Hematopoietic multipotent progenitor cell (in vitro differentiated cells): Measurements from ENCODE around the gene ST8SIA3. TPM values are rescaled to one million over a fixed set of nuclear protein-coding genes. Genes with fewer than 3 reads are reported as not detected.

Experiments used
- DNase-seq, 3 donors: peaks; one replicate each; pipeline ENCODE4 v3.0.0-alpha.2; 2011 to 2015; ENCODE audit warnings: low read depth in 2 of 3, low spot score in 2 of 3
- total RNA-seq: library from RNA; depleted of rRNA; stranded (reverse); fragments of >200 nt; gene quantifications from one replicate; pipeline ENCODE4 v1.2.3, GENCODE V29; 2012

The ST8SIA3 gene, protein sequence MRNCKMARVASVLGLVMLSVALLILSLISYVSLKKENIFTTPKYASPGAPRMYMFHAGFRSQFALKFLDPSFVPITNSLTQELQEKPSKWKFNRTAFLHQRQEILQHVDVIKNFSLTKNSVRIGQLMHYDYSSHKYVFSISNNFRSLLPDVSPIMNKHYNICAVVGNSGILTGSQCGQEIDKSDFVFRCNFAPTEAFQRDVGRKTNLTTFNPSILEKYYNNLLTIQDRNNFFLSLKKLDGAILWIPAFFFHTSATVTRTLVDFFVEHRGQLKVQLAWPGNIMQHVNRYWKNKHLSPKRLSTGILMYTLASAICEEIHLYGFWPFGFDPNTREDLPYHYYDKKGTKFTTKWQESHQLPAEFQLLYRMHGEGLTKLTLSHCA
- total RNA-seq, result not detected

GRCh38 chr18:57352271-57352701, at the start of gene ST8SIA3:
ST8SIA3 (plus strand) TSS chr18:57352557; CDS start chr18:57352847, 290 bp downstream.
- no peak for DNase-seq

DNA sequence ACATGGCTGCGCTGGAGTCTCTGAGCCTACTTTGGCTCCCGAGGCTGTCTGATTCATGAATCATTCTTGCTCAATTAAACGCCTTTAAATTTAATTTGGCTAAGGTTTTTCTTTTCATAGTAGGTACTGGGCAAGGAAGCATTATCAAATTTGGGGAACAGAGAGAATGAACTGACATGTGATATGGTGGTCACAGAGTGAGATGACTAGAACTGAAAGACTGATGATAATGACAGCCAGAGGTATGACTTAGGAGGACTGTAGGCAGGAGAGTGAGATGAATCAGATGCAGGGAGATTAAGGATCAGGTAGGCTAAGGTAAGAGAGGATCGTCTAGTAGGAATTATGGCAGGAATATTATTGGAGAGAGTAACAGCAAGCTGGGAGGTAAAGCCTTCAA, 40.9 kb upstream of the ST8SIA3 start:
- no peak for DNase-seq

DNA sequence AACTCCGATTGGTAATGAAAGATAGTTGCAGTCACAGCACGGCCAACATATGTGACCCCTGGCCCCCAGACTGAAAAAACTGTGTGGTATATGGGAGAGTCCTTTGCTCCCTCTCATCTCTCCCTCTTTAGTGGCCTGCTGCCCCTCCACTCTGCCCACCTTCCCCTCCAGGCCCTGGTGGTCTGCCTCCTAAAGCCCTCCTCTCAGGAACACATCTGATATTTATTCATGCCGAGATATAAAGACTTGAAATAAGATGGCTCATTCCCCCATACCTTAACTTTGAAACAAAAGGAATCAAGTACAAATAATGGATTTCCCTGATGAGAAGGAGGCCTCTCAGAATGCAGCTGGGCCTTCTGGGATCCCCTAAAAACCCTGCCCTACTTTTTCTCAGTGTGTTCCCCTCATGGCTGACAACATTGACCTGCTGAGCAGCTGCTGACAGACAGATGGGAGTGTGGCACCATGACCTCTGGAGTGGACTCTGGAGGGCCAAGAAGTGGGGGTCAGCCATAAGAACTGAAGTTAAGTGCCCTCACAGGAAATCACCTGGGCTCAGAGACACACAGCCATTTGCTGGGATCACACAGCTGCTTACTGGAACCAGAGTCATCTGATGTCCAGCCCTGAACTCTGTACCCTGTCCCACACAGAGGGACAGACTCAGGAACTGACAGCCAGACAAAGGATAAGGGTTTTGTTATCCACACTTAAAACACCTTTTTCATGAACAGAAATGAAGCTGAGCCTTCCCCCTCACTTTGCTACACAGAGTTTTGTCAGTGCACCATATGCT, 39.8 kb upstream of the ST8SIA3 start:
- DNase-seq, result no peak

DNA sequence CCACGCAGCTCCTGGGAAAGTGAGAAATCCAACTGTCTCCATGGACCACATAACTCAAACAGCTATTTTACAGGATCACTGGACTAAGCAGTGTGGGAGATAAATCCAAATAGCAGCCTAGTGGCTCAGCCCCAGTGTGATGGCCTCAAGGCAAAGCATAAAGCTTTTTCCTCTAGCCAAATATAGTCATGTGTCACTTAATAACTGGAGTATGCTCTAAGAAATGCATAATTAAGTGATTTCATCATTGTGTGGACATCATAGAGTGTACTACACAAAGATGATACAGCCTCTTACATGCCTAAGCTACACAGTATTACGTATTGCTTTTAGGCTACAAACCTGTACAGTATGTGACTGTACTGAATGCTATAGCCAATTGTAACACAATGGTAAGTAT, 31.8 kb upstream of the ST8SIA3 start:
- no peak for DNase-seq

DNA sequence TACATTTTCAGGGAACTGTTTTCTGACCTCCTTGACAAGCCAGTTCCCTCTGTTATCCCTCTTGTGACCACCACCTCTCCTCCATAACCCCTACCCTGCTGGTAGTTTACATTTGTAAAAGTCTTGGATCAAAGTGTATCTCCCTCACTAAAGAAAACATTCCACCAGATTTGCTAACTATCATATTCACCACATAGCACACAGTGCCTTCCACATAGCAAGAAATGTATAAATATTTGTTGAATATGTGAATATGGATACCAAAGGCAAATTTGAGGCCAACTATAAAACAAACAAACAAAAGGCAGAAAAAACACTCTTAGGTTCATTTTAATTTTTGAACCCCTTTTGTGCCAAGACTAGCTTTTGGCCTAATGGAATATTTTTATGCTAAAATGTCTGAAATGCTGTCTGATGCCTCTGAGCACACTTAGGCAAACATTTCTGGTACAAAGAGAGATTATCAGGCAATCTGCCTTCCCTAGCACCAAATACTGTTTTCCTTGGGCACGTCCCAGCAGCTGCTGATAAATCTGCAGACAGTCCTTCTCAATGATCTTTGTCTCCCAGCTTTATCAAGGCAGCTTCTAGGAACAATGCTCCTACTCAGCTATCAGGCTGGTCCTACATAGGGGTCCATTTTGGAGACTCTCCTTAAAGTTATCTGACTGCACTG, 26.7 kb upstream of the ST8SIA3 start:
- DNase-seq, result no peak

- no peak for DNase-seq
These were observed 25.5 kb upstream of the ST8SIA3 start for GRCh38 chr18:57326718-57327323.

DNA sequence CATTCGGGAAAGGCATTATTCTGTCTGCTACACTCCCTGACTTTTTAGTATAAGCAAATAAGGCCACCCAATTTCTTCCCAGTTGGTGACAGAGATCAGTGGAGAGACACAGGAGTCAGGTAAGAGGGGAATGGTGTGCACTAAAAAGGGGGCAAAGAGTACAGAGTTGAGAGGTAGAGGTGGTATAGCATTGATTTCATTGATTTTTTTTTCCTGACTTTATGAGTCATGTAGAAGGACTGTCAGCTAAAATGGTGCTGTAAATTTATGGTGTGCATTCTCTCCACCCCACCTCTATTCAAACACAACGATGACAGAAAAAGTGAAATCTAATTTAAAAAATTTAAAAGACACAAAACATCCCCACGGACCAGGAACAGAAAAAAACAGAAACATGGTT, 23.7 kb upstream of the ST8SIA3 start:
- no peak for DNase-seq

GRCh38 chr18:57329856-57330255, 22.5 kb upstream of the ST8SIA3 start:
- DNase-seq, result no peak

GRCh38 chr18:57331718-57332117, 20.6 kb upstream of the ST8SIA3 start:
- no peak for DNase-seq

GRCh38 chr18:57333940-57334339, 18.4 kb upstream of the ST8SIA3 start:
- no peak for DNase-seq

GRCh38 chr18:57334383-57334782, 18.0 kb upstream of the ST8SIA3 start:
- DNase-seq, result no peak

DNA sequence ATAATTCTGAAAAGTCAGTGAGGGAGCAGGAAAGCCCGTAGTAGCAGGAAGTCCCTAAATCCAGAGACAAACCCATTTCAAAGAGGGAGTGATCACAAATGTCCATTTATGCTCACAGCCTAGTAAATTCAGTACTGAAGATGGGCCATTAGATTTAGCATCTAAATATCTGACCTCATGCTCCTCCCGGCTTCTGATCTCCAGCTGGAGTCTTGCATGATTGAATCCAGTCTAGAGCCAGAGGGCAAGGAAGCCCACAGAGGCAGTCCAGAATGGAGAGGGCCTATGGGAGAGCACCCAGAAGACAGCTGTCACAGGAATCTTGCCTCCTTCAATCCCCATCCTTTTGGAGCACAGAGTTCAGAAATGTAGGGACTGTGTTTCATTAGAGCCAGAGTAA, 16.0 kb upstream of the ST8SIA3 start:
- no peak for DNase-seq

DNA sequence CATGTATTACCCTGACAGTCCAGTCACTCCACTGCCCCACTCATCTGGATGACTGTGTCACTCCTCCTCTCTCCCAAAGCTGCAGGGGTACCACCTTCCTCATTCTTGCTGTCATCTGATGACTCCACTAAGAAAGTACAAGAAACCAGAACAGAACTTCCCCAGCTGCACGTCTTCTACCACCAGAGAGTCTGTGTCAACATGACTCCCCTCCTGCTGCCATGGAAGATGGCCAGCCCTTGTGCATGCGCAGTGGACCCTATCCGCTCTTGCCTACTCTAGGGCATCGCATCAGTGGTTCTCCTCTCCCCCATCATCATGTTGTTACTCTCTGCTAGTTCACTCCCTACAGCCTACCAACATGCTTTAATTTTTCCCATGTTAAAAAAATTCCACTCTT, 14.5 kb upstream of the ST8SIA3 start:
- DNase-seq, result no peak

DNA sequence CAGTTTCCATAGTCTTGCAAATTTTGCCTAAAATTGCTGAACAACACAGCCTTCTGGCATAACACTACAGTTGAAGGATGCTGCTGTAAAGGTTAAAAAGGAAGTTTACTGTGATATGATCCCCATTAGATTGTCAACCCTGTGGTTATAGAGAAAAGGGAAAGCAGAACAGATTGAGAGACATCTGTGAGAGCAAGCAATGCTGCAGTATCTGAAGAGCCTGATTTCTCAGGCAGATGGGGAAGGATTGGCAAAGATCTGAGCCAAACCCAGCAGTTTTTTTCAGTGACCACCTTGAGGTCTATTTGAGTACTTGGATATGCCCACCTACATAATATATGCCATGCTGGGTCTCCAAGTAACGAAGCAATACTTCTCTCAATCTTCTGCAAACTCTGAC, 8.5 kb upstream of the ST8SIA3 start:
- no peak for DNase-seq

DNA sequence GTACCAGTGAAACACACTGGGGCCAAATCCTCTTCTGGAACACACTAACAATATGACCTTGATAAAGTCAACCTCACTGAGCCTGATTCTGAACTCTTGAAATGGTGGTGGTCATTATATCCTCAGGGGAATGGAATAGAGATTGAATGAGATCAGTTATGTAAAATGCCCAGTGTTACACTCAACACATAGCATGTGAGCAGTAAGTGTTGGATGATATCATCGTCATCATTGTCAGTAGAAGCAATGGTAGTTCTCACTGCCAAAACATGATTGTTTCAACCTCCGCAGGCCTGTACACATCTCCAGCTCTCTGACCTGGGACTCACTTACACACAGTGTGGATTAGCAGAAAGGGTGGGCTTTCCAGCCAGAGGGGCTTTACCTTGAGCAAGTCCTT, 5.5 kb upstream of the ST8SIA3 start:
- no peak for DNase-seq

DNA sequence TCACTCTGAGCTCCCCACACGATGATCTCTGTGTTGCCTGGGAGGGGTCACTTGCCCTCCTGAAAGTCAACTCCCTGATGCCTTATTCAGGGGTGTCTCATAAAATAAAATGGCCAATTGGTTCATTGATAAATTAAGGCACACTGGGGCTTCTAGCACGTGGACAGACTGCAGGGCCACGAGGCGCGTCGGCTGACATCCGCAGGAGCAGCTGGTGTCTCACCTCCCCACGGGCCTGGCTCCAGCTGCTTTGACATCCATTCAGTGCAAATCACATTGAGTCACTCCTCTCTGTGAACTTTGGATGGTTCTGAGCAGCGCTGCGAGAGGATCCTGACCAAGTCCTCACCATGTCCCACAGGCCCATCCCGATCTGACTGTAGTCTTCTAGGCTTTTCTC, 4.6 kb upstream of the ST8SIA3 start:
- DNase-seq, result no peak

DNA sequence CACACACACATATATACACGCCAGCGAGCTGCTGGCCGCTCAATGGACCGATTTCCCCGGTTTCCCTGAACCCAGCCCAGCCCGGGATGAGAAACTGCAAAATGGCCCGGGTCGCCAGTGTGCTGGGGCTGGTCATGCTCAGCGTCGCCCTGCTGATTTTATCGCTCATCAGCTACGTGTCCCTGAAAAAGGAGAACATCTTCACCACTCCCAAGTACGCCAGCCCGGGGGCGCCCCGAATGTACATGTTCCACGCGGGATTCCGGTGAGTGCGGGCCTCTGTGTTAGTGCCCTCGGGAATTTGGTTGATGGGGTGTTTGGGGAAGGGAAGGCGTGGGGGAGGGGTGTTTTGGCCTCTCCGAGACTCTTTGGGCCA, 392 bp downstream of the ST8SIA3 start:
- no peak for DNase-seq

- DNase-seq, result no peak
These were observed 981 bp downstream of the ST8SIA3 start for GRCh38 chr18:57353137-57353939.

DNA sequence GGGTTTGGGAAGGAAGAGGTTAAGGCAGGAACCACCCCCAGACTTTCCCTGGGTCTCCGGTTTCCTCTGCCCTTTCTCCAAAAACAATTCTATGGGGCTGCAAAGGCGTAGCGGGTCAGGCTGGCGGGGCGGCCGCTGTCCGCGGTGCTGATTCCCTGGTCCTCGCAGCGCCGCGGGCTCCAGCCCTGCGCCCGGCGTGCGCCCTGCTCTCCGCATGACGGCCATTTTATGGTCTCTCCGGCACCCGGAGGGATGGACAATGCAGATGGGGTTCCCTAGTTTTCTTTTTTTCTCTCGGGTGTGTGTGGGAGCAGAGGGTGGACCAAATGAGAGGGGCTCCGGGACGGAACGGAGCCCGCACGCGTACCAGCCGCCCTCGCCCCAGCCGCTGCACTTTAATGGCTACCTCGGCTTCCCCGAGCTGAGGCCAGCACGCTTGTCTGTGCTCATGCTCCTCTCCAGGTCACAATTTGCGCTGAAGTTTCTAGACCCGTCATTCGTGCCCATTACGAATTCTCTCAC, 1.6 kb downstream of the ST8SIA3 start:
- DNase-seq, result peak in 2 of 3 donors; percentile 24 to 40

DNA sequence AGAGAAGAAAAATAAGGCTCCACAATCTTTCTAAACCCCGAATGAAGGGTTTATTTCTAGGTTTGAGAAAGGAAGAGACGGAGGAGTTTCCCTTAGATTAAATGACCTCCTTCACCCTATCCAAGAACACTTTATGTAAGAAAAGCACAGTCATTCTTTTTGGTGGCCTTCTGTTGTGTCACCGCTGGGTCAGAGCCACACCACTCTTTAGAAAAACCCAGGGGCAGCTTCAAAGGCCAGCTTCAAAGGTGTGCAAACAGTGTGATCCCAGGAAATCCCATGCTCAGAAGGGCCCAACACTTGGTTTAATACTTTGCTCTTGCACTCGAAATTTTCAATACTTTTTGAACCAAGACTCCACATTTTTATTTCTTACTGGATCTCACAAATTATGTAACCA, 7.1 kb downstream of the ST8SIA3 start:
- DNase-seq, result no peak
